Adrenal gland (tissue), 12 donors: Measurements from ENCODE around the gene TDRD9. TPM values are rescaled to one million over a fixed set of nuclear protein-coding genes. Genes with fewer than 3 reads are reported as not detected.

ENCODE experiments used
- DNase-seq, 7 donors: peaks; one replicate each; pipeline ENCODE4 v3.0.0-alpha.2; 2019 to 2020
- H3K27ac ChIP-seq, 5 donors: fragments of 200-600 bp; sonication (generic) in 4 of 5; 1 replicate in 3 of 5; 2 replicates in 2 of 5; pipeline versions ENCODE4 v1.5.1 to v1.8.0; 2016 to 2020; ENCODE audit warnings: mild to moderate bottlenecking in 1 of 5
- H3K27me3 ChIP-seq: fragments of 200-600 bp; 2 replicates; pipeline ENCODE4 v1.8.0; 2021
- H3K36me3 ChIP-seq, 2 donors: fragments of 200-600 bp; replicated peaks in 1 of 2; 1 replicate in 1 of 2; 2 replicates in 1 of 2; pipeline versions ENCODE4 v1.5.1 to v1.8.0; 2018 to 2022
- H3K4me1 ChIP-seq, 2 donors: fragments of 200-600 bp; replicated peaks in 1 of 2; 1 replicate in 1 of 2; 2 replicates in 1 of 2; pipeline versions ENCODE4 v1.5.1 to v1.8.0; 2018 to 2021
- H3K4me3 ChIP-seq, 4 donors: fragments of 200-600 bp; sonication (generic) in 3 of 4; one replicate each; pipeline ENCODE4 v1.5.1; 2016 to 2018
- H3K9me3 ChIP-seq, 3 donors: fragments of 200-600 bp; sonication (generic) in 1 of 3; replicated peaks in 1 of 3; 1 replicate in 2 of 3; 2 replicates in 1 of 3; pipeline versions ENCODE4 v1.5.1 to v1.8.0; 2016 to 2021
- CTCF ChIP-seq, 6 experiments: fragments of 450-650 bp in 4 of 6; fragments of 200-600 bp in 2 of 6; sonication (generic) in 1 of 6; IDR thresholded peaks; 1 replicate in 5 of 6; 2 replicates in 1 of 6; pipeline versions ENCODE4 v1.5.1 to v1.8.0; 2016 to 2021; ENCODE audit warnings: antibody characterized with exemption in 6 of 6, mild to moderate bottlenecking in 2 of 6, moderate library complexity in 1 of 6
- POLR2A ChIP-seq, 2 donors: fragments of 450-650 bp; IDR thresholded peaks; one replicate each; pipeline ENCODE4 v1.6.1; 2017; ENCODE audit warnings: antibody characterized with exemption in 2 of 2, mild to moderate bottlenecking in 2 of 2, moderate library complexity in 1 of 2
- WGBS, 4 donors: extraction: QIAGEN DNeasy Blood & Tissue Kit in 2 of 4; methylation state at CpG; one replicate each; pipeline versions ENCODE4 v1.1.5 to v1.1.7; 2013 to 2017; 5-methylcytosine and 5-hydroxymethylcytosine counted together
- intact Hi-C, 2 donors: fragments of 100-400 bp; cut with DNase I; formaldehyde crosslinking; loops; one replicate each; pipeline versions ENCODE4 v1.14.1 to v1.15.0; 2022 to 2023
- polyA plus RNA-seq, 3 donors: library from polyadenylated mRNA; stranded (reverse); fragments of 200-250 nt in 2 of 3; fragments of 350-450 nt in 1 of 3; fragmentation: Illumina TruSeq in 1 of 3; extraction: RNeasy Lipid Tissue Mini Kit (QIAGEN cat#74804) in 1 of 3; gene quantifications; one replicate each; pipeline ENCODE4 v1.2.3, GENCODE V29; 2013 to 2014
- total RNA-seq, 9 donors: library from RNA; depleted of rRNA in 4 of 9; stranded (reverse); fragments of >200 nt in 4 of 9; fragments of 120-200 nt in 1 of 9; fragmentation: NEBNext Ultra II Directional in 1 of 9; extraction: Animal tissue kit (Norgen Biotek cat#: 25700) in 1 of 9; gene quantifications; one replicate each; pipeline versions ENCODE4 v1.1.0 to v1.2.4, GENCODE V29; 2013 to 2023
- donor health status: healthy with polysubstance abuse.
- donor health status: Bipolar disorder and iron deficiency.
- donor health status: DM: yes; HTN: yes; CAD: no.
- donor health status: DM: no; HTN: no; CAD: no.
- donor health status: DM: no; HTN: no; CAD: no.
- donor health status: DM: yes; HTN: yes; CAD: no.

TDRD9 gene
- total and polyA plus RNA-seq, 12 donors, result 0.06 to 7.8 (median 3.0) TPM

GRCh38 chr14:104073764-104074163 lies 145.5 kb downstream of the TDRD9 start:
- H3K4me3 ChIP-seq, result no peak overlapping the region
- 58 to 72% (median 67%) methylated on average over 4 of the region's 4 CpGs for WGBS, 4 donors
- H3K36me3 ChIP-seq, result no peaks in the 10 kb centered on the region

GRCh38 chr14:104075530-104076151 lies 147.4 kb downstream of the TDRD9 start:
- no peak for TF ChIP-seq POLR2A (IDR thresholded peaks at IDR 0.05)
- peak in 3 of 6 experiments; percentile 7 to 35 (median 22) for TF ChIP-seq CTCF (IDR thresholded peaks at IDR 0.05)
- no peak for DNase-seq
- H3K27ac ChIP-seq, result no peak overlapping the region
- WGBS, 4 donors, result 33 to 37% (median 36%) methylated on average over 6 of the region's 6 CpGs
- no peaks in the 10 kb centered on the region for H3K27me3 ChIP-seq
- H3K4me1 ChIP-seq, result no peaks in the 10 kb centered on the region
- intact Hi-C loops, result no loop called here
- no peak overlapping the region for H3K4me3 ChIP-seq
- no peaks in the 10 kb centered on the region for H3K9me3 ChIP-seq
- H3K36me3 ChIP-seq, result no peaks in the 10 kb centered on the region

More at GRCh38 chr14:104073764-104074163, 145.5 kb downstream of the TDRD9 start:
- no peaks in the 10 kb centered on the region for H3K27me3 ChIP-seq
- TF ChIP-seq POLR2A (IDR thresholded peaks at IDR 0.05), result no peak
- no peak for TF ChIP-seq CTCF (IDR thresholded peaks at IDR 0.05)
- H3K9me3 ChIP-seq, result no peaks in the 10 kb centered on the region
- H3K4me1 ChIP-seq, result no peaks in the 10 kb centered on the region
- no peak for DNase-seq
- H3K27ac ChIP-seq, result no peak overlapping the region
- intact Hi-C loops, result no loop called here

DNA sequence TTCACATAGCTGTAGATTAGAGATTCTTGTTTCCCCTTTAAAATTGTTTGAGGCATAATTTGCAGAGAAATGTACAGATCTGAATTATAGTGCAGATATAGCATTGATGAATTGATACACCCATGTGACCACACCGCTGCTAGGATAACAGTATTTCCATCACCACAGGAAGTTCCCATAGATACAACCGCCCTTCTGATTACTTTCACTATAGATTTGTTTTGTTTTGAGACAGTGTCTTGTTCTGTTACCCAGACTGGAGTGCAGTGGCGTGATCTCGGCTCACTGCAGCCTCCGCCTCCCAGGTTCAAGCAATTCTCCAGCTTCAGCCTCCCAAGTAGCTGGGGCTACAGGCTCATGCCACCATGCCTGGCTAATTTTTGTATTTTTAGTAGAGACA lies 148.5 kb downstream of the TDRD9 start:
- Histone ChIP-seq H3K27ac (no peak overlapping the region), H3K36me3 (no peaks in the 10 kb centered on the region), H3K4me3 (no peak overlapping the region), H3K9me3 (no peaks in the 10 kb centered on the region), H3K27me3 (no peaks in the 10 kb centered on the region), H3K4me1 (no peaks in the 10 kb centered on the region)
- TF ChIP-seq CTCF (IDR thresholded peaks at IDR 0.05) (no peak), POLR2A (IDR thresholded peaks at IDR 0.05) (no peak)
- 66 to 79% (median 72%) methylated on average over 5 of the region's 5 CpGs for WGBS, 4 donors
- intact Hi-C loops, result no loop called here
- DNase-seq, result no peak

- 1 to 3% (median 1%) methylated on average over 7 of the region's 7 CpGs for WGBS, 4 donors
- Histone ChIP-seq H3K36me3 (no peaks in the 10 kb centered on the region), H3K9me3 (no peaks in the 10 kb centered on the region), H3K4me3 (no peak overlapping the region), H3K27me3 (no peaks in the 10 kb centered on the region), H3K4me1 (no peaks in the 10 kb centered on the region), H3K27ac (no peak overlapping the region)
- intact Hi-C loops, result no loop called here
- TF ChIP-seq POLR2A (IDR thresholded peaks at IDR 0.05) (no peak), CTCF (IDR thresholded peaks at IDR 0.05) (peak; percentile 99 to 100 (median 100))
- DNase-seq, result peak; percentile 85 to 96 (median 90)
Observed at GRCh38 chr14:104078031-104078455, 149.8 kb downstream of the TDRD9 start.
